HG03025 (cell line): ENCODE results near the gene DIP2B.
"Not testable (repeated sequence)": the region's sequence is repeated elsewhere in the genome, so short reads cannot be mapped to it uniquely, and the experiment has no call there.

Experiments
- ATAC-seq: cut with Tn5 transposase; IDR thresholded peaks from one replicate; pipeline ENCODE4 v1.9.1; 2021; ENCODE audit warnings: mild to moderate bottlenecking, moderate library complexity; ENCODE audit not compliant: unreplicated experiment, low FRiP score

Gene DIP2B

DNA sequence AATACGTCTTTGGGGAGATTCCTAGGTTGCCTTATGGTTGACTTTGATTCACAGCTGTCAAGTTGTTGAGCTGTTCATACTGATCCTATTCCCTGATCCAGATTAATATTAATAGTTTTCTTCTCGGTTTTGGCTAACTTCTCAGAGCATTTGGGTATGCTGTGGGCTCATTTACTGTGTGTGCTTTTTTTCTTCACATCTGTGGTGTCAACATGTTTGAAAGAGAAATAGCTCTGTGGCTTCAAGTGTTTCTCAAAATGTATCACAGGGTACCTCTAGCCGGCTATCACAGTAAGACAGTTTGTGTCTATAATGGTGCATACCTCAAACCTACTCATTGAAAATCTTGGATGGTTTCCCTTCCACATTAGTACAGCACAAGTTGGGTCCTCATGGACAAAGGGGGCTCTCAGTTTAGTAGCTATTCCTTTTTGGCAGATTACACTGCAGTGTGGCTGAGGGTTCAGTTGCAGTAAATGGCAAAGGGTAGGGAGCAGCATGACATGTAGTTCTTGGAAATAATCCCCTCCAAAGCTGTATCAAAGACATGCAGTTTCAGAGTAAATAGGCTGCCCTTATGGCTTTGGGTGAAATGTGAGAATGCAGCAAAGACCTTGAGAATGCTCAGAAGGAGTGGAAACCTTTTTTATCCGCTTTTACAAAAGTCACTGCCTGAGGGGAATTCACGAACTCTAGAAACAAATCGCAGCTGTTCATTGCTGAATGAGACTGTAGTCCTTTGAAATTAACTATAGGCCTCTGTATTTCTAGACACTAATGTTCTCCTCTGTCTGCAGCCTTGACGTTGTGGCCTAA is 156.7 kb downstream of the DIP2B start:
- no peak for ATAC-seq

GRCh38 chr12:50662116-50662510 is 157.3 kb downstream of the DIP2B start:
- ATAC-seq: no peak

GRCh38 chr12:50665170-50665569 is 160.4 kb downstream of the DIP2B start:
- ATAC-seq: no peak

GRCh38 chr12:50665609-50666008 is 160.8 kb downstream of the DIP2B start:
- ATAC-seq: no peak

GRCh38 chr12:50666023-50666422 is 161.2 kb downstream of the DIP2B start:
- no peak for ATAC-seq

GRCh38 chr12:50672158-50672557 is 167.4 kb downstream of the DIP2B start:
- no peak for ATAC-seq

- ATAC-seq: no peak
Measured at GRCh38 chr12:50676756-50677155, 172.0 kb downstream of the DIP2B start.

DNA sequence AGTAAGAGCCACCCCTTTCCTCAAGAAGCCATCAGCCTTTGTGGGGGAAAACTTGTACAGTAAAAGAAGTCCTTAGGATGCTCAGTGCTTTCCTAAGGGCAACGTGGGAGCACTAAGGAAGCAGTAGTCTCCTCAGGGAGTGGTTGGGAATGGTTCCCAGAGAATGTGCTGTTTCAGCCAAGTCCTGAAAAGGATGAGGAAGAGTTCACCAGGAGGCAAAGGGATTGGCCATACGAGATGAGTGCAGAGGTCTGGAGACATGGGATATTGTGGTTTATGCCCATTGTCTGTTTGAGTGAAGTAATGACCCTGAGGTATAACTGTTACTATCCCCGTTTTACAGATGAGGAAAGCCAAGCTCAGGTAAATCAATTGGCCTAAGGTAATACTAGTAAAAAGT is 173.1 kb downstream of the DIP2B start:
- ATAC-seq: no peak

GRCh38 chr12:50678650-50679365 is 174.0 kb downstream of the DIP2B start:
- ATAC-seq: no peak

GRCh38 chr12:50679612-50680011 is 174.8 kb downstream of the DIP2B start:
- no peak for ATAC-seq

GRCh38 chr12:50681064-50681463 is 176.3 kb downstream of the DIP2B start:
- ATAC-seq: not testable (repeated sequence)

DNA sequence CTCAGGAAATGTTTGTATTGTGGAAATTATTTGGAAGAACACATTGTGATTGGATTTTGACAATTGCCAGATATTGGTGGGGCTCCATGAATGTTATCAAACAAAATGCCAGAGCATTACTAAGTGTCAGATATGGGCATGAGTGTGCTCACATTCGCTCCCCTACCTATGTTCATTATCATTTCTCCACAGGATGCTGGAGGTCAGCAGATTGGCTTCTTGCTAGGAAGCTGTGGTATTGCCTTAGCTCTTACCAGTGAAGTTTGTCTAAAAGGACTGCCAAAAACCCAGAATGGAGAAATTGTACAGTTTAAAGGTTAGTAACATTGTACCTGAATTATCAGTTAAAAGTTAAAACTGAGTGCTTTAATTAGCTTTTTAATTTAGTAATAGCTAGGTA is 180.9 kb downstream of the DIP2B start:
- ATAC-seq: no peak

DNA sequence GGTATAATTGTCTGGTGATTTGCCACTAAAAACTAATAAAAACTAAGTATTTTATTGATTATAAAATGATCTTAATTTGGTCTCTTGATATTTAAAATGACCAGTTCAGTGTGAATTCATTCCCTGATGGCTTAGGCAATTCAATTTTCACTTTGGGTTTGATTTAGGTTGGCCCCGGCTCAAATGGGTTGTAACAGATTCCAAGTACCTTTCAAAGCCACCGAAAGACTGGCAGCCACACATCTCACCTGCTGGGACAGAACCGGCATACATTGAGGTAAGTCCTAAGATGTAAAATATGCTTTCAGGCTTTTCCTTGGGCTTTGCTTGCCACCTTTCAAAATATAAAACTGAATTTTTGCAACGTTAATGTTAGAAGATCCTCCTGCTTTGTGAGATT is 181.6 kb downstream of the DIP2B start:
- no peak for ATAC-seq

DNA sequence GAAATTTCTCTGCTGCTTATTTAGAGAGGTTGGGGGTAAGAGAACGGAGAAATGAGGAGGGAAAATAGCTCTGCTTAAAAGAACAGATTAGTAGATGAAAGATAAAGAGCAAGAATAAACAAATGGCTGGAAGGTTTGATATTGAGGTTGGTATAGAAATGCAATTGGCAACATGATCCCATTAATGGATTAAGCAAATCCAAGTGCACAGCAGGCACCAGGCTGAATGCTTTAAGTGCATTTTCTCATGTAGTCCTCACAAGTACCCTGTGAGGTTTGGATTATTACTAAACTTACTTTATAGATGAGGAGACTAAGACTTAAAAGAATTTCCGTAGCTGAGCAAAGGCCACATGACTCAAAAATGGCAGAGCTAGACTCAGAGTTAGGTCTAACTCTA is 182.2 kb downstream of the DIP2B start:
- no peak for ATAC-seq

DNA sequence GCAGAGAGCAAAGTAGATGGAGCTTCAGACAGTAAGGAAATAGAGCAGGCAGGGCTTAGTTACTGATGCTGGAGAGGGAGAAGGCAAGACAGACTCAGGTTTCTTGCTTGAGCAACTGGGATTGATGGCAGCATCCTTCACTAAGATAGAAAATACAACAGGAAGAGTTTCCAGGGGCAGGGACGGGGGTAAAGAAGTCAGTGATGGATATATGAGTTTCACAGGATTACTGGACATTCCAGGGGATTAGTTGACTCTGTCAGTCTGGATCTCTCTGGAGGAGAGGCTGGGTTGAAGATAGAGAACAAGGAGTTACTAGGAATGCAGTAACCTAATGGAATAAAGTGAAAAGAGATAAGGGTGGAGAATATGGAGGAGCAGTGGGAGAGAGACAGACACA is 184.7 kb downstream of the DIP2B start:
- no peak for ATAC-seq

DNA sequence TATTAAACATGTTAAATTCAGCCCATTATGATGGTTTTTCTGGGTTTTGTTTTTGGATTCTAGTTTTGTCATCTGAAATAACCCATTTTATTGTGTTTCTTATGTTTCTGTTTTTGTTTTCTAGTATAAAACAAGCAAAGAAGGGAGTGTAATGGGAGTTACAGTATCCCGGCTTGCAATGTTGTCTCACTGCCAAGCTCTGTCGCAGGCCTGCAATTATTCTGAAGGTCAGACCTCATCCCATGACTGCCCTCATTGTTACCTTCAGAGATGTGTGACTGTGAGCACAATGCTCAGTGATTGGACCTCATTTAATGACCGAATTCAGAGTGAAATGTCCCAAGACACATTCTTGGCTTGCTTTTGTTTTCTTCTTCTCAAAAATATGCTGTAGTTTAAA is 186.1 kb downstream of the DIP2B start:
- no peak for ATAC-seq

DNA sequence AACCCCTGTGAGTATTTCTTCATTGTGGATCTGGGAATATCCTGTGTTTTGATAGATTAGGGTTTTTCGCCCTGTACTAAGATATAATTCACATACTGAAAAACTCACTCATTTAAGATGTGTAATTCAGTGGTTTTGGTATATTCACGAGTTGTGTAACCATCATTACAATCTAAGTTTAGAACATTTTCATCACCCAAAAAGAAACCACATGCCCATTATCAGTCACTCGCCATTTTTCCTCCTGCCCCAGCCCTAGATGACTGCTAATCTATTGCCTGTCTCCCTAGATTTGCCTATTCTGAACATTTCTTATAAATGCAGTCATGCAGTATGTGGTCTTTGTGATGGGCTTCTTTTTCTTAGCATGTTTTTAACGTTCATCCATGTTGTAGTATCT is 191.2 kb downstream of the DIP2B start:
- ATAC-seq: no peak

- ATAC-seq: no peak
Measured at GRCh38 chr12:50696931-50697330, 192.1 kb downstream of the DIP2B start.

DNA sequence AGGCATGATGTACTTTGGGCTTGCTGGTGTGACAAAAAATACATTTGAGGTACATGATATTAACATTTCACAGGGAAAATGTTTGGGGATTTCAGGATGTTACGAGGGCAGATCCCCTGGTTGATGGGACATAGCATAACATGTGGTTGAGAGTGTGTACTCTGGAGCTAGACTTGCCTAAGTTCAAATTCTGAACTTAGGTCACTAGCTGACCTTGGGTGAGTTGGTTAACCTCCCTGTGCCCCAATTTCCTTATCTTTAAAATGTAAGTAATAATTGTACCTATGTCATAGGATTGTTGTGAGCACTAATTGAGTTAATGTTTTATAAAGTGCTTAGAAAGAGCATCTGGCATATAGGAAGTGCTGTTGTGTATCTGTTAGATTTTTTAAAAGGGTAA is 194.4 kb downstream of the DIP2B start:
- no peak for ATAC-seq

DNA sequence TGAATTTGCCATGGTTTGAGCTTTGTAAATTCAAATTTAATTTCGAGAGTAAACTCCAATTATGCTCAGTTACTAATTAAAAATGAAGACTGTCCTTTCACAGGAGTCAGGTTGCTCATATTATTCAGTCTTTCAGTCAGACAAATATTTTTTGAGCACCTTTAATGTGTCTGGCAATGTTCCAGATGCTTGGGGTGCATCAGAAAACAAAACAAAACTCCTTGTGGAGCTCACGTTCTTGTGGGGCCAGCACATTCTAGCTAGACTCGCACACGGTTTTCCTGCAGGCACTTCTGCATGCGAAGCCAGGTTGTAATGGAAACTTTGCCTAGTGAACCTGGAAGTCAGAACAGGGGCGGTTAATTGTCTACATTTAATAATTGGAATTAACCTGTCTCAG is 195.2 kb downstream of the DIP2B start:
- no peak for ATAC-seq

GRCh38 chr12:50706606-50707005 is 201.8 kb downstream of the DIP2B start:
- ATAC-seq: no peak

DNA sequence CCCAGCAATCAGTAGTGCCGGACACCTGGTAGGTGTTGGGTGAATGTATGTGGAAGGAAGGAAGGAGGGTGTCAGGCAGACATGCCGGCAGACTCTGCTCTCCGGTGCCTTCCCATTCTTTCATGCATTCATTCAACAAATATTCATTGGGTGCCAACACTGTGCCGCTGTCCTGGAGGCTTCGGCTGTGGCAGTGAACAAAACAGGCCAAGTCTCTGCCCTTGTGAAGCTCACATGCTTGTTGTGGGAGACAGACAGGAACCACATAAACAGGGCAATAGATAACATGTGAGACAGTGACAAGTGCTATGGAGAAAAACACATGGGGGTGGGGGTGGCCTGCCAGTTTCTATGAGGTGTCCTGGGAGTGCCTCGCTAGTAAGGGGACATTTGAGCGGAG is 202.6 kb downstream of the DIP2B start:
- no peak for ATAC-seq
